Omental fat pad (tissue), 4 donors: ENCODE measurements around the gene BSPRY. TPM values are rescaled to one million over a fixed set of nuclear protein-coding genes. Genes with fewer than 3 reads are reported as not detected.

Experiments used
- ATAC-seq: fragments of 150-250 bp; one replicate; pipeline ENCODE4 v1.9.1; 2016; ENCODE audit warnings: mild to moderate bottlenecking, moderate library complexity; ENCODE audit not compliant: low FRiP score
- DNase-seq: peaks from one replicate; pipeline ENCODE4 v3.0.0-alpha.2; 2019; ENCODE audit warnings: low spot score
- CTCF ChIP-seq, 3 donors: fragments of 450-650 bp; IDR thresholded peaks; one replicate each; pipeline ENCODE4 v1.5.1; 2016 to 2017; ENCODE audit warnings: antibody characterized with exemption in 3 of 3, mild to moderate bottlenecking in 3 of 3, moderate library complexity in 2 of 3
- total RNA-seq, 4 donors: library from RNA; depleted of rRNA; stranded (reverse); fragments of >200 nt; gene quantifications; one replicate each; pipeline ENCODE4 v1.1.0, GENCODE V29; 2016

BSPRY gene
- total RNA-seq, 4 donors from 2014 or later: 0.19 to 0.63 TPM; not detected in 2

- ATAC-seq: no peak
- TF ChIP-seq CTCF (IDR thresholded peaks at IDR 0.05): no peak
- no peak for DNase-seq
Measured at GRCh38 chr9:113393281-113393680, 43.9 kb downstream of the BSPRY start.

- TF ChIP-seq CTCF (IDR thresholded peaks at IDR 0.05): no peak
- ATAC-seq: no peak
- DNase-seq: no peak
Measured at GRCh38 chr9:113395000-113395861, 45.9 kb downstream of the BSPRY start.

- ATAC-seq (no peak), DNase-seq (no peak)
- TF ChIP-seq CTCF (IDR thresholded peaks at IDR 0.05): no peak
Measured at GRCh38 chr9:113397203-113397631, 47.9 kb downstream of the BSPRY start.

GRCh38 chr9:113398796-113399195 is 49.5 kb downstream of the BSPRY start:
- no peak for TF ChIP-seq CTCF (IDR thresholded peaks at IDR 0.05)
- ATAC-seq (no peak), DNase-seq (no peak)

- no peak for TF ChIP-seq CTCF (IDR thresholded peaks at IDR 0.05)
- ATAC-seq (no peak), DNase-seq (no peak)
Measured at GRCh38 chr9:113399646-113400200, 50.4 kb downstream of the BSPRY start.

- ATAC-seq: peak; percentile 98
- TF ChIP-seq CTCF (IDR thresholded peaks at IDR 0.05): peak in 2 of 3 donors; percentile 42 to 73
- DNase-seq: peak; percentile 93
Measured at GRCh38 chr9:113401027-113401792, 51.9 kb downstream of the BSPRY start, which contains the start of gene ALAD. TSS of gene ALAD (minus strand) at chr9:113401284. CDS start at chr9:113393559, 7,725 bp downstream.
